Gastroesophageal sphincter (tissue), 4 donors: ENCODE data around the gene C10orf143. TPM values are rescaled to one million over a fixed set of nuclear protein-coding genes. Genes with fewer than 3 reads are reported as not detected.
"Not testable (repeated sequence)": the region's sequence is repeated elsewhere in the genome, so short reads cannot be mapped to it uniquely, and the experiment has no call there.

ENCODE experiments used
- ATAC-seq: fragments of 150-250 bp; one replicate; pipeline ENCODE4 v1.9.1; 2016; ENCODE audit warnings: mild to moderate bottlenecking, moderate library complexity
- H3K27ac ChIP-seq, 4 donors: fragments of 200-600 bp; sonication (generic) in 3 of 4; 1 replicate in 3 of 4; 2 replicates in 1 of 4; pipeline ENCODE4 v1.5.1; 2016 to 2019
- H3K27me3 ChIP-seq: fragments of 200-600 bp; sonication (generic); one replicate; pipeline ENCODE4 v1.5.1; 2019
- H3K36me3 ChIP-seq, 2 donors: fragments of 200-600 bp; sonication (generic); one replicate each; pipeline ENCODE4 v1.5.1; 2019; ENCODE audit warnings: control low read depth in 1 of 2
- H3K4me1 ChIP-seq, 3 donors: fragments of 200-600 bp; sonication (generic); 1 replicate in 2 of 3; 2 replicates in 1 of 3; pipeline ENCODE4 v1.5.1; 2016 to 2019; ENCODE audit warnings: control low read depth in 2 of 3
- H3K4me3 ChIP-seq, 2 donors: fragments of 200-600 bp; sonication (generic); one replicate each; pipeline ENCODE4 v1.5.1; 2019; ENCODE audit warnings: mild to moderate bottlenecking in 1 of 2, moderate library complexity in 1 of 2
- H3K9me3 ChIP-seq, 3 donors: fragments of 200-600 bp; sonication (generic); one replicate each; pipeline ENCODE4 v1.5.1; 2017 to 2019; ENCODE audit warnings: control low read depth in 2 of 3
- CTCF ChIP-seq, 4 experiments: fragments of 200-600 bp in 2 of 4; fragments of 450-650 bp in 2 of 4; sonication (generic) in 1 of 4; IDR thresholded peaks; one replicate each; pipeline ENCODE4 v1.5.1; 2017 to 2019; ENCODE audit warnings: antibody characterized with exemption in 4 of 4, mild to moderate bottlenecking in 2 of 4, moderate library complexity in 2 of 4
- EP300 ChIP-seq: sonication (generic); formaldehyde crosslinking; IDR thresholded peaks from one replicate; pipeline ENCODE4 v1.6.1; 2017; ENCODE audit warnings: antibody characterized with exemption, mild to moderate bottlenecking
- POLR2A ChIP-seq, 2 donors: fragments of 450-650 bp; IDR thresholded peaks; one replicate each; pipeline ENCODE4 v1.6.1; 2017; ENCODE audit warnings: antibody characterized with exemption in 2 of 2, mild to moderate bottlenecking in 2 of 2, moderate library complexity in 1 of 2
- POLR2AphosphoS5 ChIP-seq: sonication (generic); formaldehyde crosslinking; IDR thresholded peaks from one replicate; pipeline ENCODE4 v1.6.1; 2017; ENCODE audit warnings: antibody characterized with exemption
- WGBS, 2 donors: methylation state at CpG; one replicate each; pipeline ENCODE4 v1.1.5; 2018; ENCODE audit warnings: low coverage in 1 of 2; 5-methylcytosine and 5-hydroxymethylcytosine counted together
- total RNA-seq, 4 donors: library from RNA; depleted of rRNA; stranded (reverse); fragments of >200 nt; gene quantifications; one replicate each; pipeline ENCODE4 v1.1.0, GENCODE V29; 2016

C10orf143 gene
- total RNA-seq, 4 donors from 2014 or later: 1.1 to 5.4 (median 4.6) TPM

- no peak overlapping the region for H3K4me3 ChIP-seq
- H3K9me3 ChIP-seq: no peaks in the 10 kb centered on the region
- no peaks in the 10 kb centered on the region for H3K36me3 ChIP-seq
- no peaks in the 10 kb centered on the region for H3K4me1 ChIP-seq
- TF ChIP-seq POLR2A (IDR thresholded peaks at IDR 0.05) (no peak), CTCF (IDR thresholded peaks at IDR 0.05) (no peak), POLR2AphosphoS5 (no peak), EP300 (no peak)
- no peak for ATAC-seq
- no peak overlapping the region for H3K27ac ChIP-seq
- H3K27me3 ChIP-seq: peaks cover 20% of the 10 kb centered on the region
- WGBS, 2 donors: 100% methylated on average over 1 of the region's 1 CpG; no CpG with 5 or more reads in 1 of the 2 donors
These were observed 85.3 kb downstream of the C10orf143 start for GRCh38 chr10:130025326-130025725.

DNA sequence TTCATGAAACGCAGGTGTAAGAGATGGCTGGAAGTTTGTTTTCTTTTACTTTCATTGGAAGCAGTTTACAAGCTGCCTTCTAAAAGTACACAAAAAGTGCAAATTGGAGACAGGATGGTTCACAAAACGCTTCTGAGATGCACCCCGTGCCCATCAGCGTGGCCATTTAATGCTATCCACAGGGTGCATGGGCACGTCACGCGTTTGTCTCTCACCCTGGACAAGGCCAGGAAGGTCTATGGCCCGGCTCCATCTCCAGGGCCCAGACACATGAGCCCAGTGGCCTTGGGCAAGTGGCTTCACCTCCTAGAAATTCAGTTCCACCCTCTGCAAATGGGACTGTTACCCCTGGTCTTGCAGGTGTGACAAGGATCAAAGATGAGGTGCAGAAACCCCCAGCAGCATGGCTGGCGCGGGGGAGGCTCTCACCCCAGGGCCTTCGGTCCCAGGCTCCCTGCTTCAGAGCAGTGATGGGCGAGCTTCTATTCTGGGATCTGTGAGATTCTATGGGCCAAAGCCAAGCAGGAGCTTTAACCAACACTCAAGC lies 85.8 kb downstream of the C10orf143 start:
- no peaks in the 10 kb centered on the region for H3K36me3 ChIP-seq
- 55% methylated on average over 2 of the region's 12 CpGs; no CpG with 5 or more reads in 1 of the 2 donors for WGBS, 2 donors
- no peak overlapping the region for H3K27ac ChIP-seq
- no peaks in the 10 kb centered on the region for H3K4me1 ChIP-seq
- TF ChIP-seq EP300 (no peak), CTCF (IDR thresholded peaks at IDR 0.05) (no peak), POLR2A (IDR thresholded peaks at IDR 0.05) (no peak), POLR2AphosphoS5 (no peak)
- no peak overlapping the region for H3K4me3 ChIP-seq
- H3K27me3 ChIP-seq: peaks cover 20% of the 10 kb centered on the region
- ATAC-seq: no peak
- H3K9me3 ChIP-seq: no peaks in the 10 kb centered on the region

DNA sequence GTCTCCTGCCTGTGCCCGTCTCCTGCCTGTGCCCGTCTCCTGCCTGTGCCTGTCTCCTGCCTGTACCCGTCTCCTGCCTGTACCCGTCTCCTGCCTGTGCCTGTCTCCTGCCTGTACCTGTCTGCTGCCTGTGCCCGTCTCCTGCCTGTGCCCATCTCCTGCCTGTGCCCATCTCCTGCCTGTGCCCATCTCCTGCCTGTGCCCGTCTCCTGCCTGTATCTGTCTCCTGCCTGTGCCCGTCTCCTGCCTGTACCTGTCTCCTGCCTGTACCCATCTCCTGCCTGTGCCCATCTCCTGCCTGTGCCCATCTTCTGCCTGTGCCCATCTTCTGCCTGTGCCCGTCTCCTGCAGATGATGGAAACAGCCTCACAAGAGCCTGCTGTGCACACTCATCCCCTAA lies 86.3 kb downstream of the C10orf143 start:
- not testable (repeated sequence) for H3K27ac ChIP-seq, ATAC-seq, H3K4me3 ChIP-seq, H3K9me3 ChIP-seq, H3K4me1 ChIP-seq, H3K36me3 ChIP-seq
- peaks cover 20% of the 10 kb centered on the region for H3K27me3 ChIP-seq
- 85 to 92% methylated on average over 6 to 7 of the region's 8 CpGs for WGBS, 2 donors

DNA sequence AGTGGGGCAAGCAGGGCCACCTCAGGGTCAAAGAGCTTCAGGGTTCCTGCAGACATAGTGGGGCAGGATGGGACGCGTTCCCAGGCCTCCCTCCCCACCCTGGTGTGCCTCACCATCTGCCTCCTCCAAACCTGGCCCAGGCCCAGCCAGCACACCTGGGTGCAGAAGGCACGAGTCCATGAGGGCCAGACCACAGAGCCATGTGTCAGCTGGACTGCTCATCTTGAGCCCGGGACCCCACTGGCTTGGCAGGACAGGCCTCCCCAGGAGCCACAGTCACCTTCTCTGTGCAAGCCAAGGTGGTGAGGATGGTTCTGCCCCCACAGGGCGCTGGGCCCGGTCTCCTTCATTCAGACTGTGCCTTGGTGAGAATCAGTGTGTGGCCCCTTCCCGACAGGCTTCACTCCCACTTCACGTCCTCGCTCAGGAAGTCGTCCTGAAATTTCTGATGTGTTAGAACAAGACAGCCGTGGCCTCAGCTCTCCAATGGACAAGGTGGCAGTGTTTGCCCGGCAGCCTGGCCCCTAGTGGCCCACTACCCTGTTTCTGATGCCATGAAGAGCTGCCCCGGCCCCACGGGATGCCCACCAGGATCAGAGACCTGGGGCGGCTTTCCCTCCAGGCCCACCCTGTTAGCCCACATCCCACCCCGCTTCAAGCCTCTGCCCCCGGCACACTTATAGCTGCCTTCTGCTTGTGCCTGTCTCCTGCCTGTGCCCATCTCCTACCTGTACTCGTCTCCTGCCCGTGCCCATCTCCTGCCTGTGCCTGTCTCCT lies 87.0 kb downstream of the C10orf143 start:
- Histone ChIP-seq H3K27me3 (peaks cover 20% of the 10 kb centered on the region), H3K36me3 (no peaks in the 10 kb centered on the region), H3K4me1 (no peaks in the 10 kb centered on the region), H3K9me3 (no peaks in the 10 kb centered on the region), H3K27ac (no peak overlapping the region), H3K4me3 (no peak overlapping the region)
- no peak for ATAC-seq
- WGBS, 2 donors: 92 to 96% methylated on average over 7 to 12 of the region's 19 CpGs
- no peak for TF ChIP-seq EP300
- TF ChIP-seq POLR2AphosphoS5: no peak
- TF ChIP-seq CTCF (IDR thresholded peaks at IDR 0.05): no peak

GRCh38 chr10:130022511-130023299 lies 87.9 kb downstream of the C10orf143 start:
- no peak for ATAC-seq
- no peak overlapping the region for H3K4me3 ChIP-seq
- H3K36me3 ChIP-seq: no peaks in the 10 kb centered on the region
- H3K4me1 ChIP-seq: no peaks in the 10 kb centered on the region
- 23 to 90% methylated on average over 2 to 3 of the region's 28 CpGs for WGBS, 2 donors
- no peak overlapping the region for H3K27ac ChIP-seq
- H3K9me3 ChIP-seq: no peaks in the 10 kb centered on the region
- peaks cover 19% of the 10 kb centered on the region for H3K27me3 ChIP-seq
- no peak for TF ChIP-seq EP300
- no peak for TF ChIP-seq POLR2AphosphoS5
- TF ChIP-seq CTCF (IDR thresholded peaks at IDR 0.05): no peak
- TF ChIP-seq POLR2A (IDR thresholded peaks at IDR 0.05): no peak
